Measurements from ENCODE around the gene POLD3. TPM values are rescaled to one million over a fixed set of nuclear protein-coding genes. Genes with fewer than 3 reads are reported as not detected.

The POLD3 gene
- polyA plus RNA-seq, 2 donors: 6.0 to 7.2 TPM

DNA sequence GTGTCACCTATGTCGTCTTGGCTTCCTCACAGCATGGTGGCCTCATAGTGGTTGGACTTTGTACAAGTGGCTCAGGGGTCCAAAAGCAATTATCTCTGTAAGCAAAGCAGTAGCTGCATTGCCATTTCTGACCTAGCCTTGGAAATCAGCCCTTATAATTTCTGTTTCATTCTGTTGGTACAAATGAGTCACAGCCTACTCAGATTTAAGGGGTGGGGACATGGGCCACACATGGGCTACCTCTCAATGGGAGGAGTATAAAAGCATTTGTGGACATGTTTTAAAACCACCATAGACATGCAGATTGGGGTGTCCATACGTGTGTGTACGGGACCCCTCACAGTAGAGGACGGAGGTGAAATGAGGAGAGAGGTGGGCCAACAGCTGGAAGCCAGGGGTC lies 97.3 kb downstream of the POLD3 start:
- no peaks in the 10 kb centered on the region for H3K4me1 ChIP-seq (ENCODE audit: control insufficient read depth in 2 of 2, insufficient read depth in 2 of 2, low read length in 1 of 2)
- H3K36me3 ChIP-seq (ENCODE audit: control insufficient read depth in 2 of 2, insufficient read depth in 2 of 2, low read length in 1 of 2): no peaks in the 10 kb centered on the region
- no peak overlapping the region for H3K27ac ChIP-seq (ENCODE audit: low read depth in 2 of 2, low read length in 1 of 2)
- WGBS, 2 donors: 93 to 94% methylated on average over 4 of the region's 4 CpGs
- peaks cover 0 to 5% of the 10 kb centered on the region in 2 donors for H3K9me3 ChIP-seq (ENCODE audit: control insufficient read depth in 2 of 2, insufficient read depth in 1 of 2, low read depth in 1 of 2, low read length in 1 of 2)
- no peak overlapping the region for H3K4me3 ChIP-seq (ENCODE audit: low read depth in 1 of 2, low read length in 2 of 2)
- H3K27me3 ChIP-seq (ENCODE audit: control insufficient read depth in 1 of 2, insufficient read depth in 2 of 2, low read length in 2 of 2): no peaks in the 10 kb centered on the region

DNA sequence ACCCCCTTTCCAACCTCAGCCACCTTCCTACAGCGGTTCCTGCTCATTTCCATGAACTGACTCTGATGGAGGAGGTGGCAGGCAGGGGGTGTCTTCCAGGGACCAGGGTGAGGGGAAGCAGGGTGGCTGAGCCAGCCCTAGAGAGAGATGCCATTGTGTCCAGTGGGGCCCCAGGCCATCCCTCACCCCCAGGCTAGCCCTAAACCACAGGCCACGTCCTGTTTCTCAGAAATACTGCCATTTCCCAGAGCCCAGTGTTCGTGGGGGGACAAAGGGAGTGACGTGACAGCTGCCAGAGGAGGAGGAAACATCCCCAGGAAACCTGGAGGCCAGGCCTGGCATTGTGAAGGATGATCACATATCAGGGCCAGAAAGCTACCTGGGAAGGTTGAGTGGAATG lies 99.4 kb downstream of the POLD3 start:
- Histone ChIP-seq H3K4me1 (ENCODE audit: control insufficient read depth in 2 of 2, insufficient read depth in 2 of 2, low read length in 1 of 2) (peaks cover 0 to 2% of the 10 kb centered on the region in 2 donors), H3K36me3 (ENCODE audit: control insufficient read depth in 2 of 2, insufficient read depth in 2 of 2, low read length in 1 of 2) (no peaks in the 10 kb centered on the region), H3K27me3 (ENCODE audit: control insufficient read depth in 1 of 2, insufficient read depth in 2 of 2, low read length in 2 of 2) (no peaks in the 10 kb centered on the region), H3K27ac (ENCODE audit: low read depth in 2 of 2, low read length in 1 of 2) (no peak overlapping the region), H3K9me3 (ENCODE audit: control insufficient read depth in 2 of 2, insufficient read depth in 1 of 2, low read depth in 1 of 2, low read length in 1 of 2) (peaks cover 0 to 5% of the 10 kb centered on the region in 2 donors), H3K4me3 (ENCODE audit: low read depth in 1 of 2, low read length in 2 of 2) (no peak overlapping the region)
- WGBS, 2 donors: 66 to 67% methylated on average over 4 of the region's 4 CpGs

Other genes starting within 250 kb of the POLD3 start
- under 1 TPM; 0.24 to 0.51 TPM for gene PGM2L1, start 194.1 kb upstream of the POLD3 start, polyA plus RNA-seq
- 1 to 10 TPM; 1.7 to 4.6 TPM for gene KCNE3, start 125.0 kb upstream of the POLD3 start, polyA plus RNA-seq
- gene LIPT2, start 98.9 kb upstream of the POLD3 start, polyA plus RNA-seq: 1 to 10 TPM; 1.5 to 2.5 TPM
- 1 to 10 TPM; 1.4 to 2.8 TPM for gene CHRDL2, start 138.8 kb downstream of the POLD3 start, polyA plus RNA-seq
- 1 to 10 TPM; 4.8 to 9.2 TPM for gene RNF169, start 156.3 kb downstream of the POLD3 start, polyA plus RNA-seq

All from esophagus (tissue), 2 donors.